ENCODE results near the gene TMEM168.

DNA sequence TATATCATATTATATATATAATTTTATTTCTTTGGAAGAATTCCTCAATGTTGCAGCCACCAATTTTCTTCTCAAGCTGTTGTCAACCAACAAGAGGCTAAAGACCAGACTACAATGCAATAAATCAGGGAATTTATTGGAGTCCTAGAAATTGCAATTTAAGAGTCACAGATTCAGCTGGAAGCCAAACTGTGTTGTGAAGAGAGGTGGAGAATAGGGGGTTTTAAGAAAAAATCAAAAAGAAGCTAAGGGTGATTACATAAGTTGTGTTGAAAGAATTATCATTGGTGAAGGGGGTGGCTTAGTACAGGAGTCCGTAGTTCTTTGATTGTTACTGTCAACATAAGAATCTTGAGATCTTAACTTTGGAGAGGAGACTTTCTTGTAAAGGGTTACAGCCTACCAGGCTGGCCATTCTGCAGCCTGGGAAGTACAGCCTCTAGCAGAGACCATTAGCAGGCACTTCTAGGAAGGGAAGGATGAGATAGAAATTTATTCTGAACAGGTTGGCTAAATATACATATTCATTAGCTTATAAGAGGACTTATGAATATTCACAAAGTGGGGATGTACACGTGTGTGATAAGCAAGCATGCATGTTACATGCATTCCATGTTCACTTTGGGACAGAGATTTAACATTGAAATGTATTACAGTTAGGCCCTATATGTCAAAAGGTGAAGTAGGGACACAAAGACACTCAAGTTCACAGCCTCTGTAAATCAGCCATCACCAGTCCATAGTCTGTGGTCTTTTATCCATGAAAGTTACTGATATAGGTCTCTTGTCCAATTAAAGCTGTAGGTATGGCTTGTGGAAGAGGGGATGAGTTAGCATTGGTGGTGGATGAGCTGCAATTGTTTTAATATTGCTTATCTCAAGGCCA, 8.3 kb upstream of the TMEM168 start:
- TF ChIP-seq, protein P1, sequence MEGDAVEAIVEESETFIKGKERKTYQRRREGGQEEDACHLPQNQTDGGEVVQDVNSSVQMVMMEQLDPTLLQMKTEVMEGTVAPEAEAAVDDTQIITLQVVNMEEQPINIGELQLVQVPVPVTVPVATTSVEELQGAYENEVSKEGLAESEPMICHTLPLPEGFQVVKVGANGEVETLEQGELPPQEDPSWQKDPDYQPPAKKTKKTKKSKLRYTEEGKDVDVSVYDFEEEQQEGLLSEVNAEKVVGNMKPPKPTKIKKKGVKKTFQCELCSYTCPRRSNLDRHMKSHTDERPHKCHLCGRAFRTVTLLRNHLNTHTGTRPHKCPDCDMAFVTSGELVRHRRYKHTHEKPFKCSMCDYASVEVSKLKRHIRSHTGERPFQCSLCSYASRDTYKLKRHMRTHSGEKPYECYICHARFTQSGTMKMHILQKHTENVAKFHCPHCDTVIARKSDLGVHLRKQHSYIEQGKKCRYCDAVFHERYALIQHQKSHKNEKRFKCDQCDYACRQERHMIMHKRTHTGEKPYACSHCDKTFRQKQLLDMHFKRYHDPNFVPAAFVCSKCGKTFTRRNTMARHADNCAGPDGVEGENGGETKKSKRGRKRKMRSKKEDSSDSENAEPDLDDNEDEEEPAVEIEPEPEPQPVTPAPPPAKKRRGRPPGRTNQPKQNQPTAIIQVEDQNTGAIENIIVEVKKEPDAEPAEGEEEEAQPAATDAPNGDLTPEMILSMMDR (IDR thresholded peaks at IDR 0.05; ENCODE audit: extremely low read depth in 1 of 2, insufficient read depth in 1 of 2, low read depth in 1 of 2, low read length in 2 of 2), result no peak
- TF ChIP-seq EZH2 (IDR thresholded peaks at IDR 0.05; ENCODE audit: borderline replicate concordance, low read depth, low read length, severe bottlenecking) (no peak), POLR2AphosphoS5 (IDR thresholded peaks at IDR 0.05; ENCODE audit: insufficient read depth, low read depth, low read length) (no peak)
- TF ChIP-seq, protein P2, sequence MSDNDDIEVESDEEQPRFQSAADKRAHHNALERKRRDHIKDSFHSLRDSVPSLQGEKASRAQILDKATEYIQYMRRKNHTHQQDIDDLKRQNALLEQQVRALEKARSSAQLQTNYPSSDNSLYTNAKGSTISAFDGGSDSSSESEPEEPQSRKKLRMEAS (IDR thresholded peaks at IDR 0.05; ENCODE audit: insufficient read depth, insufficient read length), result no peak

Measured in endothelial cell of umbilical vein (primary cell).